Esophagus muscularis mucosa (tissue), 4 donors: ENCODE data around the gene CNOT6. TPM values are rescaled to one million over a fixed set of nuclear protein-coding genes. Genes with fewer than 3 reads are reported as not detected.
"Not testable (repeated sequence)": the region's sequence is repeated elsewhere in the genome, so short reads cannot be mapped to it uniquely, and the experiment has no call there.

Experiments
- DNase-seq: peaks from one replicate; pipeline ENCODE4 v3.0.0-alpha.2; 2017; ENCODE audit errors: extremely low spot score
- H3K27ac ChIP-seq, 4 donors: fragments of 200-600 bp; sonication (generic); replicated peaks in 1 of 4; 1 replicate in 3 of 4; 2 replicates in 1 of 4; pipeline ENCODE4 v1.5.1; 2016 to 2019; ENCODE audit warnings: mild to moderate bottlenecking in 1 of 4
- H3K27me3 ChIP-seq, 4 donors: fragments of 200-600 bp; sonication (generic); one replicate each; pipeline versions ENCODE4 v1.5.1 to v1.6.0; 2016 to 2019
- H3K36me3 ChIP-seq, 4 donors: fragments of 200-600 bp; sonication (generic); one replicate each; pipeline ENCODE4 v1.5.1; 2016 to 2019
- H3K4me1 ChIP-seq, 4 donors: fragments of 200-600 bp; sonication (generic); one replicate each; pipeline ENCODE4 v1.5.1; 2016 to 2019
- H3K4me3 ChIP-seq, 4 donors: fragments of 200-600 bp; sonication (generic); 1 replicate in 2 of 4; 2 replicates in 2 of 4; pipeline ENCODE4 v1.5.1; 2016 to 2019; ENCODE audit warnings: mild to moderate bottlenecking in 4 of 4, moderate library complexity in 1 of 4
- H3K9me3 ChIP-seq, 4 donors: fragments of 200-600 bp; sonication (generic); 1 replicate in 3 of 4; 2 replicates in 1 of 4; pipeline ENCODE4 v1.5.1; 2016 to 2019
- EP300 ChIP-seq: sonication (generic); formaldehyde crosslinking; IDR thresholded peaks from one replicate; pipeline ENCODE4 v1.6.1; 2017; ENCODE audit warnings: antibody characterized with exemption
- POLR2A ChIP-seq: fragments of 450-650 bp; IDR thresholded peaks from one replicate; pipeline ENCODE4 v1.6.1; 2017; ENCODE audit warnings: antibody characterized with exemption, moderate library complexity, mild to moderate bottlenecking, low read depth
- POLR2AphosphoS5 ChIP-seq, 2 donors: sonication (generic); formaldehyde crosslinking; IDR thresholded peaks; one replicate each; pipeline ENCODE4 v1.6.1; 2017; ENCODE audit warnings: antibody characterized with exemption in 2 of 2
- WGBS: methylation state at CpG from one replicate; pipeline ENCODE4 v1.1.5; 2018; 5-methylcytosine and 5-hydroxymethylcytosine counted together
- intact Hi-C: fragments of 100-400 bp; cut with DNase I; formaldehyde crosslinking; loops from one replicate; pipeline ENCODE4 v1.15.1; 2023
- total RNA-seq, 4 donors: library from RNA; depleted of rRNA; stranded (reverse); fragments of >200 nt; gene quantifications; one replicate each; pipeline versions ENCODE4 v1.1.0 to v1.2.1, GENCODE V29; 2016
- TF ChIP-seq, protein P1 (sequence below), 3 experiments: fragments of 200-600 bp in 2 of 3; fragments of 450-650 bp in 1 of 3; sonication (generic) in 2 of 3; IDR thresholded peaks; one replicate each; pipeline ENCODE4 v1.5.1; 2017 to 2019; ENCODE audit warnings: antibody characterized with exemption in 3 of 3, mild to moderate bottlenecking in 2 of 3, moderate library complexity in 1 of 3

The CNOT6 gene
- total RNA-seq, 4 donors from 2014 or later: 17.7 to 26.4 (median 20.5) TPM

DNA sequence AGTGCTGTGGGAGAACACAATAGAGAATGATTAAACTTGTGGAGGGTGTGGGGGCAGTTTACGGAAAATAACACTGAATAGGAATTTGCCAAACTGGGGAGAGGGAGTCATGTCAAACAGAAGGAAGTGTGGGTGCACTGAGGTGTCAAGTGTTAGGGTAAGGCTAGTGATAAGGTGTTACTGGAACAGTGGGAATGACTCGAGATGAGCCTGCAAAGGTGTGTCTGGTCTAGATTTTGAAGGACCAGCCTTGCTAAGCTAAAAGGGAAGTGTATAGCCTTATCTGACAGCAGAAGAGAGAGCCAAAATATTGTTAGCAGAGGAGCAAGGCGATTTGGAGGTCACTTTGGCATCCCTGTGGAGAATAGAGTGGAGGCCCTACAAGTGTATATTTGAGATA is 4.2 kb downstream of the CNOT6 start:
- peaks cover 20 to 37% (median 33%) of the 10 kb centered on the region in 4 donors for H3K4me1 ChIP-seq
- 91% methylated on average over 3 of the region's 3 CpGs for WGBS
- intact Hi-C loops: loop anchor here (10.0 kb wide), 1 partner anchor 144 kb away; the partner anchor contains the start of gene GFPT2
- H3K27me3 ChIP-seq: no peaks in the 10 kb centered on the region
- no peak overlapping the region for H3K4me3 ChIP-seq
- TF ChIP-seq, protein P1, sequence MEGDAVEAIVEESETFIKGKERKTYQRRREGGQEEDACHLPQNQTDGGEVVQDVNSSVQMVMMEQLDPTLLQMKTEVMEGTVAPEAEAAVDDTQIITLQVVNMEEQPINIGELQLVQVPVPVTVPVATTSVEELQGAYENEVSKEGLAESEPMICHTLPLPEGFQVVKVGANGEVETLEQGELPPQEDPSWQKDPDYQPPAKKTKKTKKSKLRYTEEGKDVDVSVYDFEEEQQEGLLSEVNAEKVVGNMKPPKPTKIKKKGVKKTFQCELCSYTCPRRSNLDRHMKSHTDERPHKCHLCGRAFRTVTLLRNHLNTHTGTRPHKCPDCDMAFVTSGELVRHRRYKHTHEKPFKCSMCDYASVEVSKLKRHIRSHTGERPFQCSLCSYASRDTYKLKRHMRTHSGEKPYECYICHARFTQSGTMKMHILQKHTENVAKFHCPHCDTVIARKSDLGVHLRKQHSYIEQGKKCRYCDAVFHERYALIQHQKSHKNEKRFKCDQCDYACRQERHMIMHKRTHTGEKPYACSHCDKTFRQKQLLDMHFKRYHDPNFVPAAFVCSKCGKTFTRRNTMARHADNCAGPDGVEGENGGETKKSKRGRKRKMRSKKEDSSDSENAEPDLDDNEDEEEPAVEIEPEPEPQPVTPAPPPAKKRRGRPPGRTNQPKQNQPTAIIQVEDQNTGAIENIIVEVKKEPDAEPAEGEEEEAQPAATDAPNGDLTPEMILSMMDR (IDR thresholded peaks at IDR 0.05): no peak
- TF ChIP-seq EP300 (no peak), POLR2A (no peak), POLR2AphosphoS5 (IDR thresholded peaks at IDR 0.05) (no peak)
- H3K36me3 ChIP-seq: peaks cover 0 to 5% (median 1%) of the 10 kb centered on the region in 4 donors
- no peak overlapping the region for H3K27ac ChIP-seq
- H3K9me3 ChIP-seq: no peaks in the 10 kb centered on the region
- DNase-seq: no peak

DNA sequence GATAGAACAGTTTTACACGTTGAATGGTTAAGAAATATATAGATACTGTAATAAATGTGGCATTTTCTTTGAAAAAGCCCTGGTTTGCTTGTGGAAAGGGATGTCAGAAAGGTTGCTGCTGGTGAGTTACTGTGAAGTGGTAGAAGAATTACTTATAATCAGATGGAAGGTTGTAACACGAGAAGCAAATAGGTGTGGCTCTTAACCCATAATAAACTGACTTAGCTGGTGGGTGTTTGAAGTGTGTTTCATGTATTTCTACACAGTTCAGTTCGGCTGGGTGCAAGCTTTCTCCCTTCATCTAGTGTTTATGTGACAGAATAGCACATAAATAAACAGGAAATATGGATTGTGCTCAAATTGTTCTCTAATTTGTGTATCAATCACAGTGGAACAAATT is 5.5 kb downstream of the CNOT6 start:
- H3K27me3 ChIP-seq: no peaks in the 10 kb centered on the region
- H3K4me1 ChIP-seq: peaks cover 19 to 36% (median 27%) of the 10 kb centered on the region in 4 donors
- DNase-seq: no peak
- intact Hi-C loops: loop anchor here (10.0 kb wide), 1 partner anchor 145 kb away; the partner anchor contains the start of gene GFPT2
- WGBS: 50% methylated on average over 3 of the region's 3 CpGs
- no peak overlapping the region for H3K4me3 ChIP-seq
- TF ChIP-seq POLR2AphosphoS5 (IDR thresholded peaks at IDR 0.05) (no peak), POLR2A (no peak), EP300 (no peak)
- TF ChIP-seq, protein P1 (IDR thresholded peaks at IDR 0.05): no peak
- peaks cover 0 to 5% (median 1%) of the 10 kb centered on the region in 4 donors for H3K36me3 ChIP-seq
- H3K27ac ChIP-seq: no peak overlapping the region
- H3K9me3 ChIP-seq: no peaks in the 10 kb centered on the region

GRCh38 chr5:180500300-180500699 is 6.1 kb downstream of the CNOT6 start:
- H3K27me3 ChIP-seq, H3K27ac ChIP-seq, H3K9me3 ChIP-seq, H3K36me3 ChIP-seq, H3K4me3 ChIP-seq, DNase-seq, intact Hi-C loops: not testable (repeated sequence)
- WGBS: 92% methylated on average over 9 of the region's 9 CpGs
- H3K4me1 ChIP-seq: peaks cover 15 to 32% (median 24%) of the 10 kb centered on the region in 4 donors

DNA sequence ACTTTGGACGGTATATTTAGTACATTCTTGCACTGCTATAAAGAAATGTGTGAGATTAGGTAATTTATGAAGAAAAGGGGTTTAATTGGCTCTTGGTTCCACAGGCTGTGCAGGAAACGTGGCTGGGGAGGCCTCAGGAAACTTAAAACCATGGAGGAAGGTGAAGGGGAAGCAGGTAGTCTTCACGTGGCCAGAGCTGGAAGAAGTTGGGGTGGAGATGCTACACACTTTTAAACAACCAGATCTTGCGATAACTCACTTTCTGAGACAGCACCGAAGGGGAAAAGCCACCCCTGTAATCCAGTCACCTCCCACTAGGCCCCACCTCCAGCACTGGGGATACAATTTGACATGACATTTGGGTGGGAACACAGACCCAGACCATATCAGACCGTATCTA is 13.5 kb downstream of the CNOT6 start:
- Histone ChIP-seq H3K4me3 (no peak overlapping the region), H3K27me3 (no peaks in the 10 kb centered on the region), H3K27ac (no peak overlapping the region), H3K4me1 (peaks cover 0 to 45% (median 29%) of the 10 kb centered on the region in 4 donors), H3K36me3 (no peaks in the 10 kb centered on the region), H3K9me3 (no peaks in the 10 kb centered on the region)
- intact Hi-C loops: no loop called here
- WGBS: 75% methylated on average over 6 of the region's 6 CpGs
- no peak for DNase-seq
- TF ChIP-seq POLR2A: no peak
- TF ChIP-seq POLR2AphosphoS5 (IDR thresholded peaks at IDR 0.05): no peak

GRCh38 chr5:180515294-180515693 is 21.1 kb downstream of the CNOT6 start:
- Histone ChIP-seq H3K27ac (no peak overlapping the region), H3K4me3 (no peak overlapping the region), H3K9me3 (no peaks in the 10 kb centered on the region), H3K4me1 (peaks cover 0 to 15% (median 10%) of the 10 kb centered on the region in 4 donors), H3K27me3 (no peaks in the 10 kb centered on the region), H3K36me3 (no peaks in the 10 kb centered on the region)
- DNase-seq: no peak
- WGBS: 95% methylated on average over 3 of the region's 3 CpGs
- intact Hi-C loops: no loop called here
- TF ChIP-seq POLR2AphosphoS5 (IDR thresholded peaks at IDR 0.05): no peak
- TF ChIP-seq, protein P1 (IDR thresholded peaks at IDR 0.05): no peak
- no peak for TF ChIP-seq EP300
- TF ChIP-seq POLR2A: no peak

DNA sequence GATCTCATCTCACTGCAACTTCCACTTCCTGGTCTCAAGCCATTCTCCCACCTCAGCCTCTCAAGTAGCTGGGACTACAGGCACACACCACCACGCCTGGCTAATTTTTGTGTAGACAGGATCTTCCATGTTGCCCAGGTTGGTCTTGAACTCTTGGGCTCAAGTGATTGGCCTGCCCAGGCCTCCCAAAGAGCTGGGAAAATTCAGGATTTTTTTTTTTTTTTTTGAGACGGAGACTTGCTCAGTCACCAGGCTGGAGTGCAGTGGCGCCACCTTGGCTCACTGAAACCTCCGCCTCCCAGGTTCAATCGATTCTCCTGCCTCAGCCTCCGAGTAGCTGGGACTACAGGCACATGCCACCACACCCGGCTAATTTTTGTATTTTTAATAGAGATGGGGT is 21.8 kb downstream of the CNOT6 start:
- peaks cover 0 to 11% (median 4%) of the 10 kb centered on the region in 4 donors for H3K4me1 ChIP-seq
- intact Hi-C loops, H3K4me3 ChIP-seq, DNase-seq, H3K27ac ChIP-seq, H3K27me3 ChIP-seq, H3K9me3 ChIP-seq, H3K36me3 ChIP-seq: not testable (repeated sequence)
- 100% methylated on average over 7 of the region's 7 CpGs for WGBS
